Germinal center (tissue), 1 donor: ENCODE results near the gene DAND5.

ENCODE experiments used
- DNase-seq: peaks from one replicate; pipeline ENCODE4 v3.0.0; 2012; ENCODE audit warnings: mixed read lengths, low spot score

Gene DAND5

GRCh38 chr19:13010038-13010991, 40.9 kb downstream of the DAND5 start:
- DNase-seq = no peak

- no peak for DNase-seq
Measured at GRCh38 chr19:13010992-13011652, 41.7 kb downstream of the DAND5 start.

DNA sequence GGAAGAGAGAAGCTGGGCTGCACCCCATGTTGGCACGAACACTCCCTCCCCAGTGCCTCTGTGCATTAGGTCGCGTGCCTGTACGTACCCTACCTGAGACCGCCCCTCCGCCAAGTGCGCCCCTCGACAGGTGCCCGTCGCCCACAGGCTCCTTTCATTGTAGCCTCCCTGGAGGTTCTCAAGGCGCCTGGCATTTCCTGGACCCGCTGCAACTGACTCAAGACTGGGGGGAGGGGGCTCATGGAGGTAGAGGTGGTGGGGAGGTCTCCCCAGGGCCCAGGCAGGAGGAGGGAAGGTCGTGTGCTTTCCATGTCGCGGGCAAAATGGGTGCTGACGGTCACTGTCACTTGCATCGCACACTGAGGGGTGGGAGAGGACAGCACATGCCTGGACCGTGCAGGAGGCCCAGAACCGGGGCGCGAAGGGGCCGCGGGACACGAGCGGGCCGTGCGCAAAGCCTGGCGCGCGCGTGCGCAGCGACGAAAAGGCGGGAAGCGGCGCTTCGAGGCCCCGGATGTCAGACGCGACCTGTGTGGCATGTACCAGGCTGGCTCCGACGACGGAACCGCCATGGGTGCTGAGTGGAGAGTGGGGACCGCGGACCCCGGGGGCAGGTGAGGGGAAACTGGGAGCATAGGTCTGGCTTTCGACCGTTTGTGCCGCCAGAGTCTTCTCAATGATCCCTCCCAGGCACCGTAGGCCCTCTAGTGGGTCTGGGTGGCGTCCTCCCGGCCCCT, 42.4 kb downstream of the DAND5 start:
- DNase-seq = no peak

DNA sequence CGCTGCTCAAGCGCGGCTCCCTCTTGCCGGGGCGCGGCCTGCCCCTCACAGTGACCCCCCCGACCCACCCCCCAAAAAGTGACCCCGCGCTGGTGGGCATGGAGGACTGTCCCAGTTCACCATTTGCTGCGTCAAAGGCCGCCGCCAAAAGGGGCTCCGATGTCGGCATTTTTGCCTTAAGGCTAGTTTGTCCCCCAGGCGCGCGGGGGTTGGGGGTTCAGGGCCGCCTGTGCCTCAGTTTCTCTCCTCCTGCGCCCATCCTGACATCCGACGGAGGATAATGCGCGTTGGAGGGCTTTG, 43.0 kb downstream of the DAND5 start:
- DNase-seq = no peak

- peak; percentile 31 for DNase-seq
Measured at GRCh38 chr19:13012690-13013608, 43.6 kb downstream of the DAND5 start.

- no peak for DNase-seq
Measured at GRCh38 chr19:13013649-13014048, 44.3 kb downstream of the DAND5 start.

- no peak for DNase-seq
Measured at GRCh38 chr19:13014101-13014920, 44.9 kb downstream of the DAND5 start.

DNA sequence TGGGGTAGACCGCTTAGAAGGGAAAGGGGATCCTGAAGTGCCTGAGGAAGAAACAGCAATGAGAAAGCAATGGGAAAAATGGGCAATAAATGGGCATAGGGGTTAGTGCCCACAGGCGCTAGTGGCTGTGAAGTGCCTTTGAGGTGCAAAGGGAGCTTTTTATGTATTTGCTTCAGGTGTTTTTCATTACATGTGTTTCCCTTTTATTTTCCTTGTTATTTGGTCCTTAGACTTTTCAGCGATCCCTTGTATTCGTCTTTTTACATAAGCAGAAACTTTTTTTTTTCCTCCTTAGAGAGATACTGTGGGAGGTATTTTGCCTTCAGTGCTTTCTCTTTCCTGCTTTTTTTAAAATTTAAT, 45.5 kb downstream of the DAND5 start:
- DNase-seq = no peak

DNA sequence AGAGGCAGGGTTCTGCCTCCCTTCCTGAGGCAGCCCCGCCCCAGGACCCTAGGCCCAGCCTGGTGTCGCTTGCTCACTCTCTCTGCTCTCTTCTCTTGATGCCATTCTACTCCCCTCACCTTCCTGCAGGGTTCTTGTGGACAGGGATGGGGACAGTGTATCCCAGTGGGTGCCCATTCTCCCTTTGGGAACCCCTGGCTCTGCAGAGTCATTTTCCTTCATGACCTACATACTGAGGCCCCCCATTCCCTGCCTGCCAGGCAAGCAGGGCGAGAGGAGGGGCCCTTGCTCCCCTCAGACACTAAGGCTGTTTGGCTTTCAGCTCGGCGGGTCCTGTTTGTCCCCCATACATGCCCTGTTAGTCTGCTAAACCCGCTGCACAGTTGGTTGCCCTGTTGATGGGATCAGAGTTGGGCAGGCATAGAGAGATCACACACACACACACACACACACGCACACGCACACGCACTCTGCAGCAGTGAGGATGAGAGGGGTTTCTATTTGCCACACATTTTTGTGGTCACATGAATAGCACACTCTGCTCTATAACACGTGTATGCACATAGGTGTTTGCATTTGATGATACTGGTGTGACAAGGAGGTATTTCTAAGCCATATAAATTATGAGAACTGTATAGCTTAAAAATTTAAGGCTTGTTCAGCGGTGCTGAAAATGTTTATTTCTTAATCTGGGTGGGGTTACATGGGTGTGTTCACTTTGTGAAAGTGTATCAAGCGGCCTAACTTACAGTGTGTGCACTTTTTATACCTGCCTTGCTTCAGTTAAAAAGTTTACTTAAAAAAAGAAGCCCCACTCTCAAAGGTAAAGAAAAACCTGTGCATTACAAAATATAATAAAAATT, 46.2 kb downstream of the DAND5 start:
- no peak for DNase-seq

- no peak for DNase-seq
Measured at GRCh38 chr19:13016245-13016627, 46.9 kb downstream of the DAND5 start.

DNA sequence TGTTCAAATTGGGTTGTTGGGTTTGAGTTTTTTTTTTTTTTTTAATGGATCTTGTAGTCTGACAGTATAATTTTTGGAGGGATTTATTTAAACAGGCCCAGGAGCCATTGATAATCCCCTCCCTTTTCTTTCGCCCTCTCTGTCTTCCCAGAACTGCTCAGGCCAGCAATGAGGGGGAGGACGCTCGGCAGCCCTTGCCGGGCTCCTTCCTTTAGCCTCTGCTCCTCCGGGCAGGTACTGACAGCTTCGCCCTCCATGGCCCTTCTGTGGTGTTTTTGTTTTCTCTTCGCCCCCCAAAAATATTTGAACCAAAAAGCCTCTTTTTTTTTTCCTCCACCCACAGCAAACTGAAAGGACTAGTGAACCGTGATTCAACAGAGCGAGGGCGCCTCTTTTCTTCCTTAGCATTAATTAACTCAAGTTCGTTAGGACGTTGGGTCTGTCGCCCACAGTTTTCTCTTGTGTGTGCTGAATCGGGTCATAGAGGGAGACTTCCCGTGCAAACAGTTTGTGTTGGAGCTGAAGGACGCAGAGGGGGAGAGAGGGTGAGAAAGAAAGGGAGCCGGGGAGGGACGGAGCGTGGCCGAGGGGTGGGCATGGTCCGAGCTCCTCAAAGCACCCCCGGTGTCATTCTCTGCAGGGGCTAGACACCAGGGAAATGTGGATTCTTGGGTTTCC, 47.4 kb downstream of the DAND5 start:
- no peak for DNase-seq

GRCh38 chr19:13017306-13018034, 48.1 kb downstream of the DAND5 start:
- no peak for DNase-seq

DNA sequence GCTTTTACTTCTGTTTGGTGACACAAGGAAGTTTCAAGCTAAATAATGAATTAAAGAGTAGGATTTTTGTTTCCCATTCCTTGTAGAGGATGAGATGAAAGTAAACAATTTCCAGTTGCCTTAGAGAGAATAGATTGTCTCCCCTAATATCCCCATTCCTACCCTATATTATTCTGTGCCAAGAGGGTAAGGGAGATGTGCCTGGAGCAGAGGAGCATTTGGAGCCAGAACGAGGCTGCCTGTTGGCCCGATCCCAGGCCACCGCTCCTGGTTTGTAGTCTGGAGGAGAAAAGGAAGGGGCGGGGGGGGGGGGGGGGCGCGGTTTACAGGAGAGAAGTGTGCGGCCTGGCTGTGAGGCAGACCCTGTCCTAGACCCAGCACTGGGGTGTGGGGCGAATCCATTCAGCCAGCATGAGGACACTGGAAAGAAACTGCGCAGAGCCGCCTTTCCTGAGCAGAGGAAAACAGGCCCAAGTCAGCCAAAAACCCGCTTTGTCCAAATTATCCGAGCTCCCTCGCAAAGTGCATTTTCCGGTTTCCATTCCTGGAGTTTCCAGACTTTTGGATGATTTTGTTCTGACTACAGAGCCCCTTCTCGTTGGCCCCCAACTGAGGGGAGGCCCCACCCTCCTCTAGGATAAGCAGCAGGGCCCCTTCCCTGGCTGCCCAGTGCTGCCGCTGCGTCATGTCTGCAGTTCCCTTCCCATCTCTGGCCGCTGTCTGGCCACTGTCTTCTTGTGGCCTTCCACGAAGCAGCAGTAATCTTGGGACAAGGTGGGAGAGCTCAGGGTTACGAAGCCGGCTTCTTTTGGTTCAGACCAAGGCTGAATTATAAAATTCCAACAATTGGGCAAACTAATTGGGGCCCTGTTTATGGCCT, 48.9 kb downstream of the DAND5 start:
- no peak for DNase-seq

GRCh38 chr19:13019332-13019731, 50.0 kb downstream of the DAND5 start:
- DNase-seq = no peak

DNA sequence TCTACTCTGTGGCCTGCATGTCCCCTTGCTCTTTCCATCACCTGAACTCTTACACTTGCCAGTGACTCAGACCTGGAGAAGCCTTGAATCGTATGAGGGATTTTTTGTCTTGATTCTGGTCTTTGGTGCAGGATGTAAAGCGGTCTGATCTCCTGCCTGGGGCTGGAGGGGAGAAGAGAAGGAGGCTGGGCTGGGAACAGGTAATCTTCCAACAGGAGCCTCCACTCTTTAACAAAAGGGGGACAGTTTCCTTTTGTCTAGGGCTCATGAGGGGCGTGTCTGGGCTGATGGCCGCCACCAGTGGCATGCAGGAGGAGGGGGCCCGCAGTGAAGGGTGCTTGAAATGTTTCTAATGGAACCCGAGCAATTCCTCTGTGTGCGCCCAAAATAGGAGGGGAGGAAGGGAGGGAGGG, 50.6 kb downstream of the DAND5 start:
- DNase-seq = no peak

DNA sequence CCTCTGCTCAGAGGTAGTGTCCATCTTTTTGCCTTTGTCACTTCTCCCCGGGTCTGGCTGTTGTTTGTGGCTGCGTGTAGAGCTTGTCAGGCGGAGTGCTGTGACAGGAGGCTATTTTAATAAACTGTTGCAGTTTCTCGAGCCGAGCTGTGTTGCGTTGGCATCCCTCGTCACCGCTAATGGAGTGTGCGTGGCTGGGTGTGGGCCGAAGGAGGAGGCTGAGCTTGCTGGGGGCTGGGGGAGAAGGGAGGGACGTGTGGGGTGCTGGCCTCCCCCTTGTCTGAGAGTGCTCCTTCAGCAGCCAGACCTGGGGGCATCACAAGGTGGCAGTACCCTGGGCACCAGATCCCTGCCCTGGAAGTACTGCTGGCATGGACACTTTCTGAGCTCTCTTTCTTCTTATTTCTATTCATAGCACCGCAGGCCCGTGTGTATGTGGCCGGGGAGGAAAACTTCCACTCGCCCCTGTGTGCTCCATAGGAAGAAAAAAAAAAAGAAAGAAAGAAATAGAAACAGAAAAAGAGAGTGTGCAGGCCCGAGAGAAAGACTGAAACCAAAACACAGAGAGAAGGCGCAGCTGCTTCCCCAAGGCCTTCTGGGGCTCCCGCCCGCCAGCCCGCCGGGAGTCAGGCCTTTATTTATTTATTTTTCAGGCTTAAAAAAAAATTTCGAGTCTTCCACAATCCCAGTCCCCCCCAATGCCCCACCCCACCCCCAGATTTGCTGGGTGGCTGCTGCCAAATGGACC, 52.9 kb downstream of the DAND5 start:
- DNase-seq = no peak
